Stimulated activated CD8-positive, alpha-beta memory T cell treated with anti-CD3 and anti-CD28 coated beads, Interleukin-12 subunit alpha, Interleukin-12 subunit beta, amount 100 ng/mL, for 24 hours (primary cell): Measurements from ENCODE around the gene EXOC3L4.

Experiments
- DNase-seq: peaks from one replicate; pipeline ENCODE4 v3.0.0-alpha.2; 2020; ENCODE audit errors: extremely low read depth

The EXOC3L4 gene

GRCh38 chr14:103070971-103071542 is 23.5 kb upstream of the EXOC3L4 start:
- DNase-seq: no peak

- no peak for DNase-seq
Measured at GRCh38 chr14:103071544-103072251, 22.8 kb upstream of the EXOC3L4 start.

DNA sequence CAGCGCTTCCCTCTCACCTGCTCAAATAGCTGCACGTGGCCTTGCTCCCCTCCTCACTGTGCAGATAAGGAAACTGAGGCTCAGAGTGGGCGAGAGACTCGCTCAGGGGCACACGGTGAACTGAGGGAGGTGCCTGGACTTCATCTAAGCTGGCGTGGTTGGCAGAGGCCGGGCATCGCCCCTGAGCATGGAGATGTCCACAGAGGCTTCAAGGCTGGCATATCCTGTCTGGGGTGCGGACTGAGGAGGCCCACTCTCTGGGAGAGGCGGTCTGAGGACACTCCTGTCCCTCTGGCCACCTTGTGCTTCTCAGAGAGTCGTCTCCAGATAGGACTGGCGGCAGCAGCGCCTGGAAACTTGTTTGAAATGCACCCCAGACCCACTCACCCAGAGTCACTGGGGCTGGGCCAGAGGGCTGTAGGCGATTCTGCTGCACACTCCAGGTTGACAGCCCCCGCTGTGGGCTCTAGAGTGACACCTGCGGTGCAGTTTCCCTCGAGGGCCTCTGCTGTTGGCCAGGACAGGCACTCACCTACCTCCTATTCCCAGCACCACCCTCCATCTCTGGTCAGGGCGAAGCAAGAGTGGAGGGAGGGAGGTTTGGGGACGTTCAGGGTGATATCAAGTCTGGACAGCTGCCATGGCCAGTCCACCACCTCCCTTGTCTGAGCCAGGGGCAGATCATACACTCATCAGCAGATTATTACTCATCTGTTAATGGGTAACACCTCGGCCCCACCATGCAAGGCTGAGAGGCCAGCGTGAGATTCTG is 21.7 kb upstream of the EXOC3L4 start:
- no peak for DNase-seq

DNA sequence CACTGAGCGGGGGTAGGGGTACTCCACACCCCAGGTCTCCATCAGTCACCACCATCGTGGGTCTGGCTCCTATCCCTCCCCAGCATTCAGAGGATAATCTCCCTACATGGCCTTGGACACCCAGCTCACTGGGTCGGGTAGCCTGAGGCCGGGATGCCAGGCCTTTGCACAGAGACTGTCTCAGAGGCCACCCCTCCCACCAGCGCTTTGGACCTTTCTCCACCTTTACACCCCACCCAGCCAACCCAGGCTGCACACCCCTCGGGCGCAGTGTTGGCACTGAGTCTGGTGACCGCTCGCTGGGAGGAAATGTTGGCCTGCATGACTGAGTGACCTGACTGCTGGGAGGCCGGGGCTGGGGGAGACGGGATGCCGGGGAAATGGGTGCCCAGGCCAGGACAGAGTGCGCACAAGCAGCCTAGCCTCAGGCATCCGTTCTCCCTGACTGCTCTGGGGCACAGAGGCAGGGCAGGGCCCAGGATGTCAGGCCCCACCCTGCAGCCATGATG is 21.1 kb upstream of the EXOC3L4 start:
- no peak for DNase-seq

DNA sequence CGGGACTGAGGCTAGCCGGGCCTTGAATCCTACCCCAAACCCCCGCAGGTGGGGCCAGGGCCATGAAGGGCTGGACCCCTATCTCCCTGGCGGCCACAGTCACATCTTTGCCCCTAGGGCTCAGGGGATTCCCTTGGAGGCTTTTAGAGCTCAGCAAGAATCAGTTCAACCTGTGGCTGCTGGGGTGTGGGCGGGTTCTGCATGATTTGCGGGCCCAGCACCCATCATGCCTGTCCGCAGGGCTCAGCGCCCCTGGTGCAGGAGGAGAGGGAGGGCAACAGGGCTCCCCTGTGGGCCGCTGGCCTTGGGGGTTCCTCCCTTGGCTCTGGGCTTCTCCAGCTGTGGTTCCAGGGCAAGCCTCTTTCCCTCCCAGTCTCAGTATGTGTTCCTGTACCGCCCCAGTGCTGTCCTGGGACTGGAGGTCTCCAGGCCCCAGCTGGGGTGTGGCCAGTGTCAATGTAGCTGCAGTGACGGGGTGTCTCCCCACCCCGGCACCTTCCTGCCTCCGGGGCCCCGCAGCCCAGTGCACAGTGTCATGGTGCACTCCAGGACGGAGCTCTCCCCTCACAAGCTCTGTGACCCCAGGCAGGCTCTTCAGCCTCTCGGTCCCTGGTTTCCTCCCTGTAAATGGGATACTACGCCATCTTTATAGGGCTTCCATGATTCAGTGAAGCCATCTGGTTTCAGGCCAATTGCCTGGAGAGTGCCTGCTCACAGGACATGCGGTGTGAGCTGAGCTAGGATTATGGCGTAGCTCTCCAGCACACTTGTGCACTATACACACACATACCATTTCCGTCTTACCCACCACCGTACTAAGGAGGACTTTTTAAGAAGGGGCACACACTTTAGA is 20.4 kb upstream of the EXOC3L4 start:
- no peak for DNase-seq

GRCh38 chr14:103074729-103075367 is 19.7 kb upstream of the EXOC3L4 start:
- DNase-seq: no peak

- peak; percentile 33 for DNase-seq
Measured at GRCh38 chr14:103078420-103078749, 16.1 kb upstream of the EXOC3L4 start.

GRCh38 chr14:103078860-103079587 is 15.5 kb upstream of the EXOC3L4 start:
- DNase-seq: no peak

GRCh38 chr14:103081951-103082350 is 12.6 kb upstream of the EXOC3L4 start:
- DNase-seq: no peak

GRCh38 chr14:103084021-103084919 is 10.3 kb upstream of the EXOC3L4 start, which contains the start of gene LBHD2:
TSS of gene LBHD2 (plus strand) at chr14:103084210. CDS start at chr14:103086013, 1,803 bp downstream.
- no peak for DNase-seq

- DNase-seq: no peak
Measured at GRCh38 chr14:103085106-103086091, 9.1 kb upstream of the EXOC3L4 start.

GRCh38 chr14:103086771-103087342 is 7.7 kb upstream of the EXOC3L4 start:
- no peak for DNase-seq

DNA sequence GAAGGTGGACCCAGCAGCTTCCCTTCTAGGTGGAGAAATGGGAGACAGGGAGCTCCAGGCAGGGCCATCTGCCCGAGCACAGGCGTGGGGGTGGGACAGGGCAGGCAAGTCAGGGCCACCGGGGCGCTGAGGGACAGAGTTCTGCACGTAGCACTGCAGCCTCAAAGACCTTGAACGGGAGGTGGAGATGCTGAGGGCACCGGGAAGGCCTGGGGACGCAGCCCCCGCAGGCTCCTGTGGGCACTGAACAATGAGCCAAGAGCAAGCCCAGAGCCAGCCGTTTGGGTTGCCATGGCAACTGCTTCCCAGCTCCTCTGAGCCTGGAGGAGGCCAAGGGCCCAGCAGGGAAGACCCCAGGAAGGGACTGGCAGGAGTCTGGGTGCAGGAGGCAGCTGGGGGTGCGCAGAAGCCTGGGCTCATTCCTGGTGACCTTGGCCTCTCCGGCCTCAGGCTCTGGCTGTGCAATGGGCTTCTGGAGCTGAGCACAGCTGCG is 7.1 kb upstream of the EXOC3L4 start:
- DNase-seq: no peak

- no peak for DNase-seq
Measured at GRCh38 chr14:103088921-103089320, 5.6 kb upstream of the EXOC3L4 start.

DNA sequence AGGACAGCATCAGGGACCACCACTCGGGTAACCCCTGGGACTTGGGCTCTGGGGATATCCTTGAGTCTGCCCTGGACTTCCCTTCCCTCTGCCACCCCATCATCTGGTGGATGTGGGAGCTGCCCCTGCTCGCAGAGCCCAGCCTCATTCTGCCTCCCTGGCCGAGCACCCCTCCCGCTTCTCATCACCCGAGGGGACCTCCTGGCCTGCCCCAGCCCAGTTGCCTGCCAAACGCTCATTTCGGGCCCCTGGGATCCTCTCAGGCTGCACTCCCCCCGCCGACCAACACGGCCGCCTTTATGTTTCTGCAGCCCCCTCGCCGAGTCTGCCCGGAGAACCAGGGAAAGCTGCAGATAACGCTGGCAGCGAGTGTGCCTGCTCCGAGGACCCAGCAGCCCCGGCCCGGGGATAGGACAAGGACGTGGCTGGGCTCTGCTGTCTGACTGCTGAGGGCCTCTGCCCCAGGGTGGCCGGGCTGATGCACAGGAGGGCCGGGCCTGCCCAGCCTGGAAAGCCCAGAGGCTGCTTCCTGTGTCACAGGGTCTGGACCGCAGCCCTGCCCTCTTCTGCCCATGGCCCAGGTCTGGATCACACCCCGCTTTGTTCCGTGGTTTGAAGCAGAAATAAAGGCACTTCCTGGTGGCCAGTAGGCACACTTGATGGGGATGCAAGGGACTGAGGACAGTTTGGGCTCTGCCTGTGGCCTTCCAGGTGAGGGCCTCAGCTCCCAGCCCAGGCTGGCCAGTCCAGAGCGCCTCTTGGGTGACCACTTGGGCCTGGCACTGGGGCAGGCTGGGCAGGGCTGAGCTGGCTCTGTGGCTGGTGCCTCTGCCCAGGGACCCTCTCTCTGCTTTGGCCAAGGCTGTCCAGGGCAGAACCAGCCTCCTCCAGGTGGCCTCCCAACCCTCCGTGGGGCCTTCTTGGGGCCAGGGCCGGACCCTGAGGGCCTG is 4.9 kb upstream of the EXOC3L4 start:
- DNase-seq: no peak

DNA sequence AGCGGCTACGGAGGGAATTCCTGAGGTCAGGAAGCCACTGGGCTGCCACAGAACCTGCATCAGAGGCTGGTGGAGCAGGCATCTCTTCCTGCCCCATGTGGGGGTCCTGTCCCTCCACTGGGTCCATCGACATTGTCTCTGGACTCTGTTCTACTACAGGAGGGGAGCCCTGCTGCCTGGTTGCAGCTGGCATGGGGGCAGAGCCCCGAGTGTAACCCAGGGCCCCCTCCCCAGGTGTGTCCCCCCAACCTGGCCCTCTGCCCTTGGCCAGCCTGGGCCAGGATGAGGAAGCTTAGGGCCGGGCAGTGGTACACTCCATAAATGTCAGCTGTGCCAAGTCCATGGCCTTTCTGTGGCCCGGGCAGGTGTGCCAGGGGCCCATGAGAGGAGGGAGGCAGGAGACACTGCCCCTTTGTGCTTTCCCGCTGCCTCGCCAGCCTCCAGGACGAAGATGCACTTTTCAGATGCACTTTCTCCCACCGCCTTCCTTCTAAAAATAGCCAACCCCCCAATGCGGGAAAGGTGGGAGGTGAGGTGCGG is 4.0 kb upstream of the EXOC3L4 start:
- DNase-seq: no peak
